Measurements from ENCODE around the gene TCF7L2.

DNA sequence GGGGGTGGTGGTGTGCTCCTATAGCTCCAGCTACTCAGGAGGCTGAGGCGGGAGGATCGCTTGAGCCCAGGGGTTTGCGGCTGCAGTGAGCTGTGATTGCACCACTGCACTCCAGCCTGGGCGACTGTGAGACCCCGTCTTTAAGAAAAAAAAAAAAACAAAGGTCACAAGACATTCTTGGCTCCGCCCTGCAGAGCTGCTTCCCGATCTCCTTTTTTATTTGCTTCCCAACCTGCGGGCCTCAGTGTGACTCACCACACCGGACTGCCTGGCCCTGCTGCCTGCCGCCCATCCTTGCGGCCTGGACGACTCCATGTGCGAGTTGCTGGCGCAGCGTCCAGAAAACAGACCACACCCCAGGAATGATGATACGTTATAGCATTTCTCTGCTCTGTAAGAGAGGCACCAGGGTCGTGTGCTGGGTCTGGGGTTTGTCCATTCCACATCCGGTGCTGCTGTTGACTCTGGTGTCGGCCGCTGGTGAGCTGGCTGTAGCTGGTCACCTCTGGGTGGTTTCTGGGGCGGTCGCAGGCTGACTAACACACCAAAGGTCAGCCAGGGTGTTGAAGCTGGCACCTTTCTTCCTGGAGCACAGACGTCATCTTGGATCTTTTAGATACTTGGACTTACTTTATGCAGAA, 123.6 kb downstream of the TCF7L2 start:
- no peak for TF ChIP-seq SIN3A (IDR thresholded peaks at IDR 0.05; ENCODE audit: borderline replicate concordance, insufficient read depth, low read depth, low read length)
- TF ChIP-seq, protein P1, sequence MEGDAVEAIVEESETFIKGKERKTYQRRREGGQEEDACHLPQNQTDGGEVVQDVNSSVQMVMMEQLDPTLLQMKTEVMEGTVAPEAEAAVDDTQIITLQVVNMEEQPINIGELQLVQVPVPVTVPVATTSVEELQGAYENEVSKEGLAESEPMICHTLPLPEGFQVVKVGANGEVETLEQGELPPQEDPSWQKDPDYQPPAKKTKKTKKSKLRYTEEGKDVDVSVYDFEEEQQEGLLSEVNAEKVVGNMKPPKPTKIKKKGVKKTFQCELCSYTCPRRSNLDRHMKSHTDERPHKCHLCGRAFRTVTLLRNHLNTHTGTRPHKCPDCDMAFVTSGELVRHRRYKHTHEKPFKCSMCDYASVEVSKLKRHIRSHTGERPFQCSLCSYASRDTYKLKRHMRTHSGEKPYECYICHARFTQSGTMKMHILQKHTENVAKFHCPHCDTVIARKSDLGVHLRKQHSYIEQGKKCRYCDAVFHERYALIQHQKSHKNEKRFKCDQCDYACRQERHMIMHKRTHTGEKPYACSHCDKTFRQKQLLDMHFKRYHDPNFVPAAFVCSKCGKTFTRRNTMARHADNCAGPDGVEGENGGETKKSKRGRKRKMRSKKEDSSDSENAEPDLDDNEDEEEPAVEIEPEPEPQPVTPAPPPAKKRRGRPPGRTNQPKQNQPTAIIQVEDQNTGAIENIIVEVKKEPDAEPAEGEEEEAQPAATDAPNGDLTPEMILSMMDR (IDR thresholded peaks at IDR 0.05): no peak
- peak; percentile 77 for TF ChIP-seq TCF7L2 (IDR thresholded peaks at IDR 0.05; ENCODE audit: low read depth, low read length)
- peak; percentile 95 for TF ChIP-seq POLR2AphosphoS5 (IDR thresholded peaks at IDR 0.05; ENCODE audit: low read depth, low read length)
